Activated T-helper 17 cell treated with anti-CD3 and anti-CD28 coated beads, Interleukin-2, amount 50 U/mL, for 72 hours (primary cell): ENCODE results near the gene IQGAP2. TPM values are rescaled to one million over a fixed set of nuclear protein-coding genes. Genes with fewer than 3 reads are reported as not detected.
A peak's percentile ranks its signal among the peaks of the same experiment; 100 is the strongest.
"Not testable (repeated sequence)": the region's sequence is repeated elsewhere in the genome, so short reads cannot be mapped to it uniquely, and the experiment has no call there.

ENCODE experiments used
- ATAC-seq: fragments of 150-1000 bp; cut with Tn5 transposase; replicated peaks from 2 replicates; pipeline ENCODE4 v1.10.0; 2021; ENCODE audit warnings: mild to moderate bottlenecking, moderate library complexity
- H3K27ac Mint-ChIP-seq: one replicate; pipeline ENCODE4 v1.8.0; 2022; ENCODE audit warnings: mixed read lengths
- H3K27me3 Mint-ChIP-seq: one replicate; pipeline ENCODE4 v1.8.0; 2022; ENCODE audit warnings: mixed read lengths
- H3K36me3 Mint-ChIP-seq: one replicate; pipeline ENCODE4 v1.8.0; 2022; ENCODE audit warnings: low read depth, mild to moderate bottlenecking, mixed read lengths
- H3K4me1 Mint-ChIP-seq: one replicate; pipeline ENCODE4 v1.8.0; 2022; ENCODE audit warnings: mixed read lengths
- H3K4me3 Mint-ChIP-seq: one replicate; pipeline ENCODE4 v1.8.0; 2022; ENCODE audit warnings: mild to moderate bottlenecking, mixed read lengths
- H3K9me3 Mint-ChIP-seq: one replicate; pipeline ENCODE4 v1.8.0; 2022; ENCODE audit warnings: mixed read lengths
- total RNA-seq, 2 donors: library from RNA; stranded (reverse); gene quantifications; one replicate each; pipeline ENCODE4 v1.2.3, GENCODE V29; 2022

The IQGAP2 gene
- total RNA-seq, 2 donors from 2014 or later, result 83.2 to 92.1 TPM

DNA sequence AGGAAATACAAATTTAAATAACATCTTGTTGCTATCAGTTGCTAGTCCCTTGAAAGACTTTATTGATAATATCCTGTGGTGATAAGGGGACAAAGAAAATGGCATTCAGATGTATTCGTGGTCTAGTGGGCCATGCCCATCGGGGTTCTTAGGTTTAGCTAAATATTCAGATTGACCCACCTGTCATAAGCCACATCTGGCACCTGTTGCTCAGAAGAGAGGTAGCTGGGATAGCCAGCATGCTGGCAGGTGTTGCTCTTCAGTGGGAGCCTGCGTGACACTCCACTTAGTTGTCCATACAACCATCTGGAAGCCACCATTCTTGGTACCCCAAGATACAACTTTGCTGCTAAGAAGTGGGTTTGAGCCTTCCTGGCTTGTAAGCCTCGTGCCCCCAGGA, 183.4 kb downstream of the IQGAP2 start:
- Mint-ChIP-seq H3K27ac (no peak overlapping the region), H3K27me3 (no peaks in the 10 kb centered on the region), H3K4me3 (no peak overlapping the region), H3K36me3 (peaks cover 53% of the 10 kb centered on the region), H3K4me1 (peaks cover 4% of the 10 kb centered on the region), H3K9me3 (no peaks in the 10 kb centered on the region)
- ATAC-seq, result no peak

DNA sequence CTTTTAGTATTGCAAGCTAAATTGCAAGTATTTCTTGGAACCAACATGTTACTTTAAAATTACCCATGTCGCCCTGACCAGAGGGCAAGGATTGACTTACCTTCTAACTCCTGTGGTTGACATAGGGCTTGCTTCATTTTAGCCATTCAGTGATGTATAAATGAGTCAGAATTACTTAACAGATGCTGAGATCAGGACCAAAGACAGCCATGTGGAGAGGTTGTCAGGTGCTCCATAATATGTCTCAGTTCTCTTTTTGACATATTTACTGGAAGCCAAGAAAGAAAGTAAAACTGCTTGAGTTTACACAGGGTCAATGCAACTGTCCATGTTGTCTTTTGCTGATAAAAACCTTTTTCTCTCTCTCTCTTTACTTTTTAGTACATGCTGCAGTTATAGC, 186.9 kb downstream of the IQGAP2 start:
- Mint-ChIP-seq H3K4me3 (no peak overlapping the region), H3K27me3 (no peaks in the 10 kb centered on the region), H3K27ac (no peak overlapping the region), H3K4me1 (no peaks in the 10 kb centered on the region), H3K9me3 (no peaks in the 10 kb centered on the region), H3K36me3 (peaks cover 77% of the 10 kb centered on the region)
- ATAC-seq, result peak; percentile 99

DNA sequence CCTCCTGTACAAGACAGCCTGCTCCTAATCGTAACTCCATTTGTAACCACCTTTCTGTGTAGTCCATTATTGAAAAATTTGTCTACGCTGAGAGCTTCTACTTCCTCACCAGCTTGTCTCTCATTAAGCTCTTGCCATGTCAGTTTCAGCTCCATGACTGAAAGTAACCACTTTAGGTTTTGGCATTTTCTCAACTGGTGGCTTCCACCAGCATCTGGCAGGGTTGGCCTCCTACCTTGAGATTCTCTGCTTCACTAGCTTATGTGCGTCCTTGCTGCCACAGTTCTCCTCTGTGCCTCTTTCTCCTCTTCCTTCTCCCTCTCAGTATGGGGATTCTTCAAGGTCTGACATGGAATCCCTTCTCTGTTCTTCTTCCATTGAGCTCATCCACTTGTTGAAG, 188.3 kb downstream of the IQGAP2 start:
- Mint-ChIP-seq H3K27me3 (no peaks in the 10 kb centered on the region), H3K4me1 (peaks cover 3% of the 10 kb centered on the region), H3K9me3 (no peaks in the 10 kb centered on the region), H3K36me3 (peaks cover 81% of the 10 kb centered on the region), H3K4me3 (no peak overlapping the region), H3K27ac (peak overlapping the region; percentile 32)
- ATAC-seq, result no peak

DNA sequence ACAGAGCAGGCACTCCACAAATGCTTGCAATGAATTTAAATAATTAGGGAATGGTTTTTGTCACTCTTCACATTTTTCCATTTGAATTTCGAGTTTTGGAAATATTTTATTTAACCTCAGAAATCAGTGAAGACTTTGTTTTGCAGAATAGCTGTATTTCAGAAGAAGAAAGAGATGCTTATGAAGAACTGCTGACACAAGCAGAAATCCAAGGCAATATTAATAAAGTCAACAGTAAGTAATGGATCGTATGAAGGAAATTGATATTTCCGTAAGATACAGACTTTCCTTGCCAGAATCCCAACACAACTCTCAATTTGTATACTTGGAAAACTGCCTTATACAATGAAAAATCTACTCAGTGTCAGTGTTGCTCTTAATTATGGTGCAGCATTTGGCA, 189.6 kb downstream of the IQGAP2 start:
- Mint-ChIP-seq H3K27me3 (no peaks in the 10 kb centered on the region), H3K36me3 (peaks cover 90% of the 10 kb centered on the region), H3K9me3 (no peaks in the 10 kb centered on the region), H3K27ac (no peak overlapping the region), H3K4me1 (peaks cover 5% of the 10 kb centered on the region), H3K4me3 (no peak overlapping the region)
- no peak for ATAC-seq

DNA sequence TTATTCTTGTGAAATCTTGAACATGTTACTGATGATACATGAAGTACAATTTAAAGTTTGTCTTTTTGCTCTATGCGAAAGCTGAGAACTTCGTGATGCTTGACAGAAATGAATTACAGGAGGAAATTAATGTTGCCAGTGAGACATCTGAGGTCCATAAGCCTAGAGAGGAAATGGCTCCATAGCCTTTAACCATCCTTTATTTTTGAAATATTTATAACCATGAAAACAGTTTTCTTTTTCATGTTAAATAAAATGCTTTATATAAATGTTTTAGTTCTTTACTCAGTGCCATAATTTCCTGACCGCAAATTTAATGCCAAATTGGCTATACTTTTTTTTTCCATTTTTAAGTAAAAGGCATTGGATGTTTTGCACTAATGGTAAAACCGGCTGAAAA, 191.0 kb downstream of the IQGAP2 start:
- Mint-ChIP-seq H3K27ac (no peak overlapping the region), H3K4me3 (no peak overlapping the region), H3K9me3 (no peaks in the 10 kb centered on the region), H3K4me1 (peaks cover 5% of the 10 kb centered on the region), H3K36me3 (peaks cover 97% of the 10 kb centered on the region), H3K27me3 (no peaks in the 10 kb centered on the region)
- no peak for ATAC-seq

DNA sequence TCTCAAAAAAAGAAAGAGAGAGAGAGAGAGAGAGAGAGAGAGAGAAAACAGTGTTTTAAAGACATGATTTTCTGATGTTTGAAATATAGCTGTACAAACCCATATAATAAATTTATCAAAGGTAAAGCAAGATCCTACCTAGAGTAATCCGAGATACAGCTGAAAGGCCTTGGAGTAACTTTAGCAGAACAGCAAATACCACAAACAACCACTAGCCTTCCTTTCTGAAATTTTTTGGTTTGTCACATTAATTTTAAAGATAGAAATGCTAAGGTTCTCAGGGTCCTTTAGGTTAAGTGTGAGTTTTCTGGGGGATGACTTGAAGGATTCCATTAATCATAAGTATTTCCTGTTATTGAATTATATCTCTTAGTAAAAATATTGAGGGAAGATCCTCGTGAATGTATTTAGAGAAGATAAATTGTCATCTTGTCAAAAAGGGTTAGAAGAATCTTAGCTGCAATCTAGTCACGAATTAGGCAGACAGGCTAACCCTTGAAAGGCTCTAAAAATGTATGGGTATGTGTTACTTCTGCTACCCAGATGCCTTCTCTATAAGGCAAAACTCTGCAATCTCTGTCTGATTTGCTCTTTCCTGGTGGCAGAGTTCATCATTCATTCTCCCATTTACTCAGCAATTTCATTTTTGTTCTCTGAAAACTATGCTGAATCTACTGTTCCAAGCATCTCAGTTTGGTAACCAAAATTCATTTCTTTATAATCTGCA, 192.8 kb downstream of the IQGAP2 start:
- Mint-ChIP-seq H3K4me3 (no peak overlapping the region), H3K27me3 (no peaks in the 10 kb centered on the region), H3K27ac (peak overlapping the region; percentile 64), H3K36me3 (peaks cover 96% of the 10 kb centered on the region), H3K4me1 (peaks cover 5% of the 10 kb centered on the region), H3K9me3 (no peaks in the 10 kb centered on the region)
- no peak for ATAC-seq

DNA sequence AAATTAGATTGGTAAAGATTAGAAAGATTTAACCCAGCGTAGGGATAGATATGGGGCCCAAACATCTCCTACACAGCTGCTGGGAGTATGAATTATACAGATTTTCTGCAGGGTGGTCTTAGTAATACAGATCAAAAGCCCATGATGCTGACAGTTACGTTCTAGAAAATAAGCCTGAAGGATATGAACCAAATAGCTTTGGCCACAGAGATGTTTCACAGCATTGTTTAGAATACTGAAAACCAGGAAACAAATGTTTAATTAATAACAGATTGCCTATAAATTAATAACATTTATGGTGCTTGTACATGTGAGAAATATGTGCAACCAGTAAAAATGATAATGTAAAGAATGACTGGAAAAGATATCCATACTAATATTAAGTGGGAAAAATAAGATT, 195.4 kb downstream of the IQGAP2 start:
- no peaks in the 10 kb centered on the region for H3K27me3 Mint-ChIP-seq
- H3K4me3 Mint-ChIP-seq, result no peak overlapping the region
- H3K27ac Mint-ChIP-seq, result no peak overlapping the region
- no peak for ATAC-seq
- no peaks in the 10 kb centered on the region for H3K9me3 Mint-ChIP-seq
- H3K36me3 Mint-ChIP-seq, result peaks cover 96% of the 10 kb centered on the region
- peaks cover 5% of the 10 kb centered on the region for H3K4me1 Mint-ChIP-seq

DNA sequence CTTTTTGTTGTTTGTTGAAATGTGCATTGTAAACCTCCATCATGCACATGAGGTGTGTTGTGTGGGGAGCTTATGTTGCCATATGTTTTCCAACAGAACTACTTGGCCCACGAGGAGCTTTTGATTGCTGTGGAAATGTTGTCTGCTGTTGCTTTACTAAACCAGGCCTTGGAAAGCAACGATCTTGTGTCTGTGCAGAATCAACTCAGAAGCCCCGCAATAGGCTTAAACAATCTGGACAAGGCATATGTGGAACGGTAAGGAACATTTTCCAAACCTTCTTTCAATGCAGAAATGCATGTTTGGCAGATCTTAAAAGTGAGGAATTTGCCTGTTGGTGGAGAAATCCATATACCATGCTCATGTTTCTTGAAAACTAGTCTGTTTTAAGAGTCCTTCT, 197.6 kb downstream of the IQGAP2 start:
- Mint-ChIP-seq H3K4me3 (no peak overlapping the region), H3K36me3 (peaks cover 97% of the 10 kb centered on the region), H3K9me3 (no peaks in the 10 kb centered on the region), H3K27me3 (no peaks in the 10 kb centered on the region), H3K4me1 (peaks cover 10% of the 10 kb centered on the region), H3K27ac (no peak overlapping the region)
- no peak for ATAC-seq

DNA sequence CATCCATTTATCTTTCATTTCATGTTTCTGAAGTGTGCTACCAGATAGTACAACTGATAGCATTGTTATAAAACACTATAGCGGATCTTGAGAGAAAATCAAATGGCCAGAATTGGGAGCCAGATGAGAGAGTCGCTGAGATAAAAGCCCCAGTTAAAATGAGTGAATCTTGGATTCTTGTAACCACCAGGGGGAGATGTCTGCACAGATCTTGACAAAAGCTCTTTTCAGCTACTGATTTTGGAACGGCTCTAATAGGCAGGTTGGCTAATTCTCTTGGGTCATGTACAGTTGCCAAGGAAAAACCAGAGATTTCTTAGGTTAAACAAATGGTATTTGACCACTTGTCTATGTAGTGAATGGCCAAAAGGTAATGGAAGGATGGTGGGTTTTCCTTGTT, 198.4 kb downstream of the IQGAP2 start:
- Mint-ChIP-seq H3K4me1 (peaks cover 5% of the 10 kb centered on the region), H3K9me3 (no peaks in the 10 kb centered on the region), H3K27ac (no peak overlapping the region), H3K4me3 (no peak overlapping the region), H3K27me3 (no peaks in the 10 kb centered on the region), H3K36me3 (peaks cover 97% of the 10 kb centered on the region)
- peak; percentile 56 for ATAC-seq

DNA sequence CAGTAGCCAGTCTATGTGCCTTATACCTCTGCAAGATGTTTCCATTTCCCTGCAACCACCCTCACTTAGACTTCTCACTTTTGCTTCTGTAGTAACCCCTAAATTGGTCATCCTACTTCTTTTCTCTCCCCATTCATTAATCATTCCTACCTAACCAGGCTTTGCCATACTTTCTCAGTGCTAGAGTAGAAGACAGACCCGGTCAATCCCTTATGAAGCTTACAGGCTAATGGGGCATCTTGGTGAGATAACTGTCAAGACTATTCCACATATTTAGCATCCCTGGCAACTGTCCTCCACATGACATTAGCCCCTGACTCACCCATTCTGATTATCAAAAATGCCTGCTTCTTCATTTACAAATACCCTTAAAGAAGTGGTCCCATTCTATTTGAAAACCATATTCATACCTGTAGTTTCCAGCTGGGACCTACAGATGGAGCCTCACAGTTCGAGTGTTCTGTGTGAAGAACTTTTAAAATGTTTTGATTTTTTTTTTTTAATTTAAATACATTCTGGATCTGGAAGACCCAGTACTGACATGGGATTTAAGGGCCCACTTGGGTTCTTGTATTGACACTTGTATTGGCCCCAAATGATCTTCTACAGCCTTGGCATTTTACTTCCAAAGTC, 199.1 kb downstream of the IQGAP2 start:
- H3K4me1 Mint-ChIP-seq, result peaks cover 5% of the 10 kb centered on the region
- H3K9me3 Mint-ChIP-seq, result no peaks in the 10 kb centered on the region
- no peak overlapping the region for H3K4me3 Mint-ChIP-seq
- ATAC-seq, result no peak
- H3K36me3 Mint-ChIP-seq, result peaks cover 97% of the 10 kb centered on the region
- H3K27me3 Mint-ChIP-seq, result no peaks in the 10 kb centered on the region
- no peak overlapping the region for H3K27ac Mint-ChIP-seq

DNA sequence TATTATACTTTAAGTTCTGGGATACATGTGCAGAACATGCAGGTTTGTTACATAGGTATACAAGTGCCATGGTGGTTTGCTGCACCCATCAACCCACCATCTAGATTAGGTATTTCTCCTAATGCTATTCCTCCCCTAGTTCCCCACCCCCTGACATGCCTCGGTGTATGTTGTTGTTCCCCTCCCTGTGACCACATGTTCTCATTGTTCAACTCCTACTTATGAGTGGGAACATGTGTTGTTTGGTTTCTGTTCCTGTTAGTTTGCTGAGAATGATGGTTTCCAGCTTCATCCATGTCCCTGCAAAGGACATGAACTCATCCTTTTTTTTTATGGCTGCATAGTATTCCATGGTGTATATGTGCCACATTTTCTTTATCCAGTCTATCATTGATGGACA, 200.9 kb downstream of the IQGAP2 start:
- H3K9me3 Mint-ChIP-seq, result not testable (repeated sequence)
- peaks cover 18% of the 10 kb centered on the region for H3K4me1 Mint-ChIP-seq

DNA sequence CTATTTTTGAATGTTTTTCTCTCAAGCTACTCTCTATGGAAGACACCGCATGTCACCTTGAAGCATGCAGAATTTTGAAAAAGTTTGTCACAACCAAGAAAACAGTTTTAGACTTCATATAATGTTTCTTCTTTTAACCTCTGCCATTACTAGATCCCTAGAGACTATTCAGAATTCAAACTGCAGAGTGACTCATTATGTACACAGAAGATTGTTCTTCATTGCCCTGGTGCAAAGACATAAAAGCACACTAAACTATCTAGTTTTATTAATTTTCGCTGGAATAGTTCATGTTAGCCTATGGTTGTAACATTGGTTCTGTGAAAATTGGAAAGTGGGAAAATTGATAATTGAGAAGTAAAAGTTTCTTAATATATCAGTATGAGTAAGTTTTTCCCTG, 201.8 kb downstream of the IQGAP2 start:
- Mint-ChIP-seq H3K27ac (no peak overlapping the region), H3K9me3 (no peaks in the 10 kb centered on the region), H3K4me3 (no peak overlapping the region), H3K27me3 (no peaks in the 10 kb centered on the region), H3K36me3 (peaks cover 98% of the 10 kb centered on the region), H3K4me1 (peaks cover 18% of the 10 kb centered on the region)
- ATAC-seq, result no peak

More for the DNA sequence above, 200.9 kb downstream of the IQGAP2 start:
- peak overlapping the region; percentile 29 for H3K27ac Mint-ChIP-seq
- not testable (repeated sequence) for H3K27me3 Mint-ChIP-seq, H3K4me3 Mint-ChIP-seq, ATAC-seq
- H3K36me3 Mint-ChIP-seq, result peaks cover 98% of the 10 kb centered on the region

DNA sequence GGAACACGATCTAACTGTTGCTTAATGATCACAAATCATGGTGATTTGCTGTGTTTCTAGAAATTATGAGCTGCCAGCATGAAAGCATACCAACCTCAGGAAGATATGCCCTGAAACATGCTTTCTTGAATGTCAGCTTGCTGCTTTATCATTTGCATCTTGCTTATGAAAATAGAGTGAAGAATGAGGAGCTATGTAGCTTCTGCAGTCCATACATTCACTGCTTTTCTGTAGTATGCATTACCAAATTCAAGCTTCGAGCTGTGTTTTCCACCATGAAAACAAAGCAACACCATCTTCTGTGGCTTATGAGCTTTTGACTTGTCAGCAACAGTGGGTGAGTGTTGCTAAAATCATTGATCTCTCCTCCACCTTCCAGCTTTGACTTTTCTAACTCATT, 203.6 kb downstream of the IQGAP2 start:
- peak; percentile 16 for ATAC-seq
- Mint-ChIP-seq H3K4me1 (peaks cover 22% of the 10 kb centered on the region), H3K27ac (peak overlapping the region; percentile 60), H3K27me3 (no peaks in the 10 kb centered on the region), H3K4me3 (no peak overlapping the region), H3K9me3 (no peaks in the 10 kb centered on the region), H3K36me3 (peaks cover 100% of the 10 kb centered on the region)

DNA sequence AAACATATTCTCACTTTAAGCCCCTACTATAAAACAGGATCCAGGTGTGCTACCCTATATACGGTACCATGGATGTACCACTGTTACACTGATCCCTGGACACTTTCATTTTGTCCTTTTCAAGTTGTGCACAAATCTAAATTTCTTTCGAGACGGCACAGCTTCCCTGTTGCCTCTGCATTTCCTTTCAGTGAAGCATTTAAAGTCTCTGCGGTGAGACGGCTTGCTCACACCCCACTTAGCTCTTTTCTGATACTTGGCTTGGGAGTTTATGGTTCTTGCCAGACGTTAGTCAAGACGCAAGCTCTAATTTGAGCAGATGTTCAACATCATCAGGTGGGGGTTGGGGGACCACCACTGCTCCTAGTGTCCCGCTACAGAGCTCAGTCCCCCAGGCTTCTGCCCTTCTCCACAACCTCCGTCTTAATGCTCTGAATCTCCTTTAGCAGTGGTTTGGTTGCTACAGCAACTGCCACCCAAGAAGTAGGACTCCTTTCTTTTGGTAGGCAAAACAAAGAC, 204.3 kb downstream of the IQGAP2 start:
- H3K27ac Mint-ChIP-seq, result peak overlapping the region; percentile 50
- ATAC-seq, result no peak
- H3K27me3 Mint-ChIP-seq, result no peaks in the 10 kb centered on the region
- H3K9me3 Mint-ChIP-seq, result no peaks in the 10 kb centered on the region
- peak overlapping the region; percentile 30 for H3K4me3 Mint-ChIP-seq
- peaks cover 22% of the 10 kb centered on the region for H3K4me1 Mint-ChIP-seq
- peaks cover 100% of the 10 kb centered on the region for H3K36me3 Mint-ChIP-seq

DNA sequence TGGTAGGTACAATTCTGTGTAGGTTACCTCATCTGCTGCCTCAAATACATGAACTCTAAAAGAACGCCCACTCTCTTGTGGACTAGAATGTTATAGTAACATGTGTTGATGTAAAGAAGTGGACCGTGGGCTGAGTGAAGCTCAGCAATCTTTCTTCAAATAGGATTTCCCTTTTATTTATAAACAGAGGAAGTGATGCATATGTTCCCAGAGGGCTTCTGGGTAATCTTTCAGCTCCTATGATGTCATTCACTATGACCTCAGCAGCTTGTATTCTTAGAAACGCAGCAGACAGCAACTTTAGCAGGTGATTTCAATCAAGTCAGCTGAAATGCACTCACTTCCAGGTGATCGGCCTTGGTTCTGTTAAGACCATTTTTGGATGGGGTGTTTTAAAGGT, 205.7 kb downstream of the IQGAP2 start:
- peak overlapping the region; percentile 85 for H3K27ac Mint-ChIP-seq
- peak overlapping the region; percentile 49 for H3K4me3 Mint-ChIP-seq
- no peaks in the 10 kb centered on the region for H3K9me3 Mint-ChIP-seq
- peak; percentile 83 for ATAC-seq
- peaks cover 100% of the 10 kb centered on the region for H3K36me3 Mint-ChIP-seq
- no peaks in the 10 kb centered on the region for H3K27me3 Mint-ChIP-seq
- peaks cover 22% of the 10 kb centered on the region for H3K4me1 Mint-ChIP-seq
